Lower leg skin (tissue), 3 donors: ENCODE results near the gene ANXA11.

Experiments used
- CTCF ChIP-seq, 3 donors: fragments of 450-650 bp; IDR thresholded peaks; one replicate each; pipeline ENCODE4 v1.5.1; 2016; ENCODE audit warnings: antibody characterized with exemption in 3 of 3, mild to moderate bottlenecking in 3 of 3, moderate library complexity in 2 of 3
- POLR2A ChIP-seq, 2 donors: fragments of 450-650 bp; IDR thresholded peaks; one replicate each; pipeline ENCODE4 v1.6.1; 2016 to 2017; ENCODE audit warnings: antibody characterized with exemption in 2 of 2, mild to moderate bottlenecking in 1 of 2, moderate library complexity in 1 of 2

GRCh38 chr10:80191589-80192270 is 13.6 kb downstream of the ANXA11 start:
- TF ChIP-seq POLR2A (IDR thresholded peaks at IDR 0.05), result no peak
- no peak for TF ChIP-seq CTCF (IDR thresholded peaks at IDR 0.05)
